NCI-H146 (cell line): ENCODE measurements around the gene CSNK1D.
"Not testable (repeated sequence)": the region's sequence is repeated elsewhere in the genome, so short reads cannot be mapped to it uniquely, and the experiment has no call there.

ENCODE experiments used
- DNase-seq: peaks from one replicate; lab custom pipeline; 2025; lab: John Stamatoyannopoulos, UW

The CSNK1D gene

DNA sequence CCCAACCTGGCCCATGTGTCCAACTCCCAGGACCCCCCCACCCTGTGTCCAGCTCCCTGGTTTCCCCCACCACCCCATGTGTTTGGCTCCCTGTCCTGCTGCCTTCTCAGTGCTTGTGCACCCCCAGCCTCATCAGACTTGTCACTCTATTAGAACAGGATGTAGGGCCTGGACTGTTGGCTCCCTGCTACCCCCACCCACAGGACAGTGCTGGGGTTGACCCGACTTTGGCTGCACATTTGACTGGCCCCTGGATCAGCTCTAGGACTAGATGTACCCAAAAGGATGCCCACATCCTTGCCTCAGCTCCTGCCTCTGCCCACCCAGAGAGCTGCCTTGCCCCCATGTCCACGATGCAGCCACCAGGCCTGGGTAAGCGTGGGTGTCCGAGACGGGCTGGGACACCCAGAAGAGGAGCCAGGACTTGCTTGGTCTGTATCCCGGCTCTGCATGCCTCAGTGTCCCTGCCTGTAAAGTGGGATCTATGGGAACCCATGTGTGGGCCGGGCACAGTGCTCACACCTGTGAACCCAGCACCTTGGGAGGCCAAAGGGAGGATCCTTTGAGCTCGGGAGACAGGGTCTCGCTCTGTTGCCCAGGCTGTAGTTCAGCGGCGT lies 59.4 kb downstream of the CSNK1D start:
- DNase-seq: no peak

GRCh38 chr17:82213251-82214011 lies 60.1 kb downstream of the CSNK1D start:
- peak; percentile 52 for DNase-seq

DNA sequence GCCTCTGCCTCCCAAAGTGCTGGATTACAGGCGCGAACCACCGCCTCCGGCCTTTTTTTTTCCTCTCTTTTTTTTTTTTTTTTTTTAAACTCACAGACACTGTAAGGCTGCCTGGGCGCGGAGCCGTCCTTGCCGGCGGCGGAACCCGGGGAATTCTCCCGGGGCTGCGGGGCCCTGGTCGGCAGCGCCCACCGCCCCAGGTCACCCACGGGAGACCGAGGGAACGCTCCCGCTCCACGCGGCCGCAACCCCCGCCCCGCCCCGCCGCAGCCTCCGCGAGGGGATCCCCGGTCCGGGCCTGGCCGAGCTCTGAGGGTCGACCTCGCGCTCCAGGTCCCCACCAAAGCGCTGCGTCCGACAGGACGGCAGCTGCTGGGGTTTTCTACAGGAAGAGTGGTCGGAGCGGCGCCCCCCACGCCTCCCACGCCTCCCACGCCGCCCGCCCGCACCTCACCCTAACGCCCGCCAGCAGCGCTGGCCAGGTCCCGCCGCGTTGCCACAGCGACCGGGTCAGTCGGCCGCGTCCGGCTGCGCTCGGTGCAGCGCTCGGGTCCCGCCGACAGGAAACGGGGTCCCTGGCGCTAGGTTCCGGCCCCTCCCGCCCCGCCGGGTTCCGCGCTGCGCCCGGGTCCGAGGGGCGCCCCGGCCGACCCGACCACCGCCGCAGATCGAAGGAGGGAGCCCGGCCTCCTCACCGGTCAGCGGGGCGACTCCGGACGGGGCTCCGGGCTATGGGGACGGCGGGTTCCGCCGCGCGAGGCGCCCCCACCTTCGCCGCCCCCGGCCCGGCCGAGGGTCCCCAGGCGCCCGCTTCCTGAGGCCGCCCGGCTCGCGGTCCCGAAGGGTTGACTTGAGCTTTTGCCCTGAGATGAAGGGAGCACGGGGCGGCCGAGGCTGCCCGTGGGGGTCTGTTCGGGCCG lies 60.9 kb downstream of the CSNK1D start, which contains the start of gene CCDC57:
CCDC57 (minus strand) TSS at position 512 of the 920 bp plus-strand sequence. CDS start 10,898 bp downstream, outside the sequence.
- DNase-seq: peak; percentile 83

DNA sequence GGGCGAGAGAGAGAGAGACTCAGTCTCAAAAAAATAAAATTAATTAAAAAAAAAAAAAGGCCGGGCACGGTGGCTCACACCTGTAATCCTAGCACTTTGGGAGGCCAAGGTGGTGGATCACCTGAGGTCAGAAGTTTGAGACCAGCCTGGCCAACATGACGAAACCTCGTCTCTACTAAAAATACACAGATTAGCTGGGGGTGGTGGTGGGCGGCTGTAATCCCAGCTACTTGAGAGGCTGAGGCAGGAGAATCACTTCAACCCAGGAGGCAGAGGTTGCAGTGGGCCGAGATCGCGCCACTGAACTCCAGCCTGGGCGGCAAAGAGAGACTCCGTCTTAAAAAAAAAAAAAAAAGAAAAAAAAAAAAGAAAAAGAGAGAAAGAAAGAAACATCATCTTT lies 62.8 kb downstream of the CSNK1D start:
- not testable (repeated sequence) for DNase-seq

DNA sequence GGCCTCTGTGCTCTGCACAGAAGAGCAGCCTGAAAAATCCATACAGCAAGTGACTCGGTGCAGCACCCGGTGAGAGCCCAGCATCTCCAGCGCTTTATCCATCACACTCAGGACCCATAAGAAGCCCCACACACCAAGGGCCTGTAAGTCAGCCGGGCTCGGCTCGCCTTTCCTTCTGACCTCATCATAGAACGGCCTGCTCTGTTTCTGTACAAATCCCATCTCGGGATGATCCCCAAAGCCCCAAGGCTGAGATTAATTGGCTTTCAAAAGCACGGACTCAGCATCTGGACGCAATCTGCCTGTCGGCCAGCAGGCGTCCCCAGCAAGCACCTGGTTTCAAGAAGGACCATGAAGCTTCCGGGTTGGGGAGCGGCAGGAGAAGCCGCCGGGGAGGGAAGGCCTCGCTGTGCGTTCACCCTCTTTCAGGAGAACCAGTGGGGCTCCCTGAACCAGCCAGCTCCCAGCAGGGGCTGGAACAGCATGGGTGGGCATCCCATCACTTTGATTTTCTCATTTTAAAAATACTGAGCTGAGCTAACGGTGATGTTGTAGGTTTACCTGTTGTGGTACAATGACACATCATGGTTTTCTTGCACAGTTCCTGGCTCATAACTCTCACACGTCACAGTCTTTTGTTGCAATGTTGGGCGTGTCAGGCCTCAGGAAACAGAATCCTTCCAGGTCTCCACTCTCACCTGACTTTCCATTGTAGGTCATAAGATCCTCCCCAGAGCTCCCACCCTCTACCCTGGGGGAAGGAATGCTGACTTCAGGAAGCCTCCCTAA lies 67.6 kb downstream of the CSNK1D start:
- peak; percentile 91 for DNase-seq

DNA sequence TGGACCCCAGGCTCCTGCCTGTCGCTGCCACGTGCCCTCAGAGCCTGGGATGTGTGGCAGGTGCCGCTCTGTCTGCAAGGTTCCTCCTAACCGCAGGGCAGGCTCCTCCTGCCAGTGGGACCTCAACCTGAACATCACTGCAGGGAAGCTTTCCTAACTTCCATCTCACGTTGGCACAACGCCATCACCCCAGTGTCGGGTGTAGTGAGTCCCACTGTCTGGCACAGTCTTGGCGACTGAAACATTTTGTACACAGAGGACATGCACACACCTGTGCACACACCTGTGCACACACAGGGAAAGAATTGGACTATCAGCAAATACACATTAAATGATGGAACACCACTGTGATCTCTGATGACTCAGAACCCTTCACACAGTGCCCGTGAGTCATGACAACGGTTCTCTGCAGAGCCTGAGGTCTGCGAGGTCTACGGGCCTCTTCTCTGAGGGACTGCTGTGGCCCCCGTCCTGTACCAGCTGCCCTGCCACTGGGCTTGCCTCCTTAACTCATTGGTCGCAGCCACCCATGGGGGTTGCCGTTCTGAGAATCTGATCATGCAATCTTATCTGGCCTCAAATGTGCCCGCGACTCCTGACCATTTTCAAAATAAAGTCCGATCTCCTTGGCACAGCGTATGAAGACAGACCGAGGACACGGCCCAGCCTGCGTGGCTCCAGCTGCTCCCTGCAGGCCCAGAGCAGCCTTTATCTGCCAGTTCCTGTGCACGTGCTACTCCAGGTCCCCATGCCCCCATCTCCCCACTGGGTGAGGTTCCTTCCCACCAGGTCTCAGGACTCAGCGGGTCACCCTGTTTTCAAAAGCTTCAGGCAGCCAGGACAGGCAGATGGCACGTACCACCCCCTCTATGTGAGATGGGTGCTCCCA lies 68.4 kb downstream of the CSNK1D start:
- DNase-seq: peak; percentile 92

DNA sequence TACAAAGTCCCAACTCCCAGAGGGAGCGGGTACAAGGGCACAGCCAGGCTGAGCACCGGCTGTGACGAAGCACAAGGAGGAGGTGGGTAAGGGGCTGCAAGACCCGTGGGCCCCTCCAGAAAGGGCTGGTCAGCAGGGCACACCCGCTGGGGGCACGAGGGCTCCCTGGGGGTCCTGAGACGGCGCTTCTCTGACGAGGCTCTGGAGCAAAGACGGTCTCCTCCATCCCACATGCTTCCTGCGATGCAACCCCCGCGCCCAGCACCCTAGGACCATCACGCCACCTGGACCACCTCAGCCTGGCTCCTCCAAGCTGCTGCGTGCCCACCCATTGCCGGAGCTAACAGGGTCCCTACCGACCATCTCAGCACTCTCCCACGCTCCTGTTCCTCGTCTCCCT lies 69.6 kb downstream of the CSNK1D start:
- no peak for DNase-seq

DNA sequence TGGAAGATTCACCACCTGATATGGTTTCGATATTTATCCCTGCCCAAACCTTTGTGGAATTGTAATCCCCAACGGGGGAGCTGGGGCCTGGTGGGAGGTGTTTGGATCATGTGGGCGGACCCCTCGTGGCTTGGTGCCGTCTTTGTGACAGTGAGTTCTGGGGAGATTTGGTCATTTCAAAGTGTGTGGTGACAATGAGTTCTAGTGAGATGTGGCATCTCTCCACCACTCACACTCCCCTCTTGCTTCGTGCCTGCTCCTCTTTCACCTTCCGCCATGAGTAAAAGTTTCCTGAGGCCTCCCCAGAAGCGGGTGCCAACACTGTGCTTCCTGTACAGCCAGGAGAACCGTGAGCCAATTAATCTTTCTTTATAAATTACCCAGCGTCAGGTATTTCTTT lies 70.5 kb downstream of the CSNK1D start:
- no peak for DNase-seq

DNA sequence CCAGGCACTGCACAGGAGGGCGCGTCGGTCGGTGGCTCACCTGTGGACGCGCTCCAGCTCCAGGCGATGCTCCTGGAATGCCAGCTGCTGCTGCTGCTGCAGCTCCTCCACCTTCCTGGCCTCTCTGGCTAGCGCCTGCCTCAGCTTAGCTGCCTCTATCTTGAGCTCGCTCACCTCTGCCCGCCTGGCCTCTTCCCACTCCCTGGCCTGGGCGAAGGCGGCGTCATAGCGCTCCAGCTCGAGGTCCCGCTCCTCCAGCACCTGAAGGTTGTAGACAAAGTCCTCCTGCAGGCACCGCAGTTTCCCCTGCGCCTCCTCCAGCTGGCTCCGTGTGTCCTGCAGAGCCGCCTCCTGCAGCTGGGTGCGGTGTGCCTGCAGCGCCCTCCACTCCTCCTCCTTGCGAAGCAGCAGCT lies 72.0 kb downstream of the CSNK1D start:
- no peak for DNase-seq

DNA sequence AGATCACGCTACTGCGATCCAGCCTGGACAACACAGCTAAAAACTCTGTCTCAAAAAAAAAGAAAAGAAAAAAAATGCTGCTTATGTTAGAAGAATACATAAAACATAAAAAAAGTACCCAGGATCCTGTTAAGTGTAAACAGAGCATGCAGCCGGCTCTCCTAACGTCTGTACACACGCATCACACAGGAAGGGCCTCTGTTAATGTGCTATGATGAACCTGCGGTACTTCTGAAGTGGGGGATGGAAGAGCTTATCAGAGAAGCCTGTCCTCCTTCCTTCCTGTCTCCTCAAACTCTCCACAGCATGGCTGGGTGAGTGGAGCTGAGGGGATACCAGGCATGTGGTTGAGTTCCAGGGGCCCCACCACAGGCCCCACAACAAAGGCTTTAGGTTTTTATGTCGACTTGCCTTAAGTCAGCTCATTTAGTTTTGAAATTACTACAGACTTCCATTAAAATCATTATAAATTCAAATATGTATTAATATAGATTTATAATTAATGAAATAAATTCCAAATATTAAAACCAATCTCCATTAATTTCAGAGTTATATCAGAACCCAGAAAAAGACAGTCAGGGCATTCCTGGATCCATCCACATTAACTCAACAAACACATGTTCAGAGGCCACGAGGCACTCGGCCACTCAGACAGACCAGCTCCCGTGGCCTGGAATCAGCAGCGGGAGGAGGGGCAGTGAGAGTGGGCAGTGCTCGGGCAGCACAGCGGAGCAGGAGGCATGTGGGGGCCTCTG lies 72.6 kb downstream of the CSNK1D start:
- no peak for DNase-seq

DNA sequence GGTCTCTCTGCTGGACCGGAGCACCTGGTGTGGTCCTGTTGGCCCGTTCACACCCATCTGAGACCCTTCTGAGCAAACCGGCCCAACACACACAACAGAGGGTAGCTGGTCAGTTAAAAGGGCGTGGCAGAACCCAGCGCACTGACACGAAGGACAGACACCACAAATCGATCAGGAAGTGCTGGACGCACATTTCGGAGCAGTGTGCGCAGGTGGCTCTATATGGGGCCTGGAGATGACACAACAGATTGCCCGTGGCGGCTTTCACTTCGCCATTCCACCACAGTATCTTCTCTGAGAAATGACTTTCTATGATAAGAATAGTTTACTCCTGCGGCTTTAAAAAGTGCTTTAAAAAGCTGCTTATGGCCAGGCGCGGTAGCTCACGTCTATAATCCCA lies 73.4 kb downstream of the CSNK1D start:
- no peak for DNase-seq

DNA sequence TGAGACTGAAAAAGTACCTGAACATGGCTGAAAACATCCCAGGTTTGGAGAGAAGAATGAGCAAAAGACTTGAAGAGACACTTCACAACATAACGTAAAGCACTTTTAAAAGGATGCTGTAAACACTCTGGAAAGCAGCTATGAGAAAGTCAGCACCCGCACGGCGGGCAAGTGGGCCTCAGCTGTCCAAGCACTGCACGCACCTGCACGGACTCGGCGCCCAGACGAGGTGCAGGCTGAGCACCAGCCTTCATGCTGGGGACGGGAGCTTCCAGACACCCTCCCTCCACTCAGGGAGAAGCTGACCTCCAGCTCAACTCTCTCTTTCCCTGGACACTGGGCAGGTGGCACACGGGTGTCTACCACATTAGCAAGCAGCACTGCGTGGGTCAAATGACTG lies 74.0 kb downstream of the CSNK1D start:
- DNase-seq: no peak

- DNase-seq: no peak
Observed at GRCh38 chr17:82198092-82198491, 75.4 kb downstream of the CSNK1D start.

DNA sequence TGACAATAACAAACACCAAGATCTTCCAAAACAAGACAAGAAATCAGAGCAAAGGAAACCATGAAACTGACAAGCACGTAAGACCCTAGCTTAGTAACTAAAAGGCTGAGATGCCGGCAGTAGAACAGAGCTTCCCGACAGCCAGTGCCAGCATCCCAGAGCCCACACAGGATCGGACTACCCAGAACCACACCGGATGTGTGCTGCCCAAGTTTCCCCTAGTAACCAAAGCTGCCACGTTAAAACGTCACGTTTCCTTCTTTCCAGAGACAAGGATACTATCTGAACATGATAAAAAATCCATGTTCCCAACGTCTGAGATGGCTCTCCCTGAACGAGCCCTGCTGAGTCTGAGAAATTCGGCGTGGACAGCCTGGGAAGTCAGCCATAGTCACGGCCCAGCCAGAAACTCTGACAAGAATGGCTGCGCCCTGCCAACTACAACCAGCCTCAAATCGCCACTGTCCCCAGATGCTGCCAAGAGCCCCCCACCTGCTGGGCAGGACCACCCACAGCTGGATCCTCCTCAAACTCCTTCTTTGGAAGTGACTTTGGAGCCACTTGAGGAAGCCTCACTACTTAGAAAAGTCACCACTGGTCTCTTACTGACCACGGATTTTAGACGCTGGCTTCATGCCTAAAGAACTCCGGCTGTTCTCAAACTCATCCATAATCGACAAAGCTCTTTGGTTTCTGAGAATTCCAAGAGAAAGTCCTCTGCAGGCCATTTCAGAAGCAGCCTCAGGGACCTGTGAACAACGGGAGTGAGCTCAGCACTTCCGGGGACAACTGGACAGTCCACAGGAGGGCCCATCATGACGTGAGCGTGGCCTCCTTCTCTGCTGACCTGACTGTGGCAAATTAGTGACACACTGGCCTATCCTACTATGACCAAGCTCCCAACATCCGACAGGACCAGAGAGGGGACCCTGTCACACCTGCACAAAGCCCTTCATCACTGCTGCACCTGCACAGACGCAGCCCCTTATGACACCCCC lies 77.5 kb downstream of the CSNK1D start:
- DNase-seq: no peak

DNA sequence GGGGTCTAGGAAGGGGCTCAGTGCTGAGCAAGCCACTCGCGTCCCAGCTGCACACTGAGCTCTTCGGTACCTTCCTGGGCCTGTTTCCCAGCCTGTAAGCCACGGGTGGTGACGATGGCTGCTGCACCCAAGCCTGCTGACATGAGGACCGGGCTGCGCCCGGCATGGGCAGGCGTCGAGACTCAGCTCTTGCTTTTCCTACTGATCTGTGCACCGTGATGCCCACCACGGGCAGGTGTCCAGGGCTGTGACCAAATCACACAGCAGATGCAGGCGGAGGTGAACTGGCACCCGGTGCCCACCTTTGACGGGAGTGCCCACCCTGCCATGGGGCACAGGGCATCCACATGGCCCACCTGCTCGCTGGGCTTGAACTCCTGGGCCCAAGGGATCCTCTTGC lies 78.7 kb downstream of the CSNK1D start:
- no peak for DNase-seq

- no peak for DNase-seq
Observed at GRCh38 chr17:82193520-82194220, 79.8 kb downstream of the CSNK1D start.

DNA sequence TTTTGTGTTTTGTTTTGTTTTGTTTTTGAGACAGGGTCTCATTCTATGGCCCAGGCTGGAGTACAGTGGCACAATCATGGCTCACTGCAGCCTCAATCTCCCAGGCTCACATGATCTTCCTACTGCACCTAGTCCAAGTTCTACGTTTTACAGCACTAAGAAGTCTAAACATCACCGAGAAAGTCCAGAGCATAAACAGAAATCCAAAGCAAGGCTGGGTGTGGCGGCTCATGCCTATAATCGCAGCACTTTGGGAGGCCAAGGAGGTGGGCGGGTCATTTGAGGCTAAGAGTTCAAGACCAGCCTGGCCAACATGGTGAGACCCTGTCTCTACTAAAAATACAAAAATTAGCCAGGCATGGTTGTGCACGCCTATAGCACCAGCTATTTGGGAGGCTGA lies 80.5 kb downstream of the CSNK1D start:
- not testable (repeated sequence) for DNase-seq
